Peyer's patch (tissue), 4 donors: ENCODE measurements around the gene ACD.

Experiments
- CTCF ChIP-seq, 6 experiments: fragments of 450-650 bp in 4 of 6; fragments of 200-600 bp in 2 of 6; sonication (generic) in 1 of 6; IDR thresholded peaks; one replicate each; pipeline ENCODE4 v1.5.1; 2017 to 2019; ENCODE audit warnings: antibody characterized with exemption in 6 of 6, mild to moderate bottlenecking in 3 of 6, moderate library complexity in 1 of 6
- POLR2A ChIP-seq, 2 donors: fragments of 450-650 bp; IDR thresholded peaks; one replicate each; pipeline ENCODE4 v1.5.1; 2017; ENCODE audit warnings: antibody characterized with exemption in 2 of 2, mild to moderate bottlenecking in 2 of 2, moderate library complexity in 2 of 2

GRCh38 chr16:67648088-67648763 is 11.8 kb downstream of the ACD start:
- no peak for TF ChIP-seq CTCF (IDR thresholded peaks at IDR 0.05)
- TF ChIP-seq POLR2A (IDR thresholded peaks at IDR 0.05) = no peak
